Hypothalamus (tissue), 51 donors: ENCODE data around the gene SLC6A19.
A peak's percentile ranks its signal among the peaks of the same experiment; 100 is the strongest.

Source experiments
- DNase-seq, 51 donors: peaks; one replicate each; lab custom pipeline; 2025; lab: John Stamatoyannopoulos, UW

The SLC6A19 gene

GRCh38 chr5:1164696-1165630, 36.4 kb upstream of the SLC6A19 start:
- no peak for DNase-seq

DNA sequence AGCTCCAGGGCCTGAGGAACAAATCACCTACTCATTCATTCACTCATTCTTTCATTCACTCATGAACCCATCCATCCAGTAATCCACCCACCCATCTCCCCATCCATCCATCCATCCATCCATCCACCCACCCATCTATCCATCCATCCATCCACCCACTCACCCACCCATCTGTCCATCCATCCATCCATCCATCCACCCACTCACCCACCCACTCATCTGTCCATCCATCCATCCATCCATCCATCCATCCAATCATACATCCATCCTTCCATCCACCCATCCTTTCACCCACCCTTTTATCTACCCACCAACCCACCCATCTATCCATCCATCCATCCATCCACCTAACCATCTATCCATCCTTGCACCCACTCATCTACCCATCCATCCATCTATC, 35.5 kb upstream of the SLC6A19 start:
- DNase-seq: no peak

GRCh38 chr5:1166370-1166769, 35.0 kb upstream of the SLC6A19 start:
- DNase-seq: no peak

- no peak for DNase-seq
These were observed 34.1 kb upstream of the SLC6A19 start for GRCh38 chr5:1167361-1167727.

DNA sequence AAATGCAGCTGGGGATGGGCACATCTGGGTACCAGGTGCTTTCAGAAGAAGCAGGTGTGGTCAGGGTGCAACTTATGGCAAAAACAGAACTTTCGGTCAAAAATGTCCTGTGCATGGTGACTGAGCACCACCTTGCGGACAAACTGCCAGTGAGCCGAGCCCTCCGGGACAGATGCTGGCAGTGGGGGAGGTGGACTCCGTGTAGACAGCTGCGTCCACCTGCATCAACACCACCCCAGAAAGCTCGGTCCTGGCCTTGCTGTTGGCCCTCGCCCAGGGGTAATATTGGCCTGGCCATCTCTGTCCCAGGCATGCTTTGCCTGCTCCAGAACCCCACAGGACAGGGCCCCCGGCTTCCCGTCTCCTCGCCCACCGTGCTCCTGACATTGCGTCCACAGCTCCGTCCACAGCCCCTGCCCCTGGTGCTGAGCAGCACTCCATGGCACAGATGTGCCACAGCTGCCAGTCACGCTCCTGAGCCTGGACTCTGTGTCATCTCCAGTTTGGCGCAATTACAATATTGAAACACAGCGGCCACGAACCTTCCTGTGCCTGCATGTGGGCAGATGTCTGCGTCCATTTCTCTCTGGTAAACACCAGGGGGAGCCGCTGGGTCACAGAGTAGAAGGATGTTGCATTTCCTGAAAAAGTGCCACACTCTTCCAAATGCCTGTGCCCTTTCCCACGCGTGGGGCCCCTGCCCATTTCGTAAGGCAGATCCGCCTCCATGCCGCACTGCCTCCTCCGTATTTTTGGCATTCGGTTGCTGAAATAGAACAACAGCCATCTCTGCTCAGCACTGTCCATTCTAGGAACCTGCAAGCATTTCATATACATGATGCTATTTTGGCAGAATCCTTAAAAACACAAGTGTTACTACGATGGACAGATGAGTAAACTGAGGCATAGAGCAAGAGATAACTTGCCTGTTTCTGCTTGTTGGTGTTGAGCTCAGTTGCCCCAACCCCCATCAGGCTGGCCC, 33.4 kb upstream of the SLC6A19 start:
- peak in 47 of 51 donors; percentile 7 to 78 (median 40) for DNase-seq

- no peak for DNase-seq
These were observed 32.6 kb upstream of the SLC6A19 start for GRCh38 chr5:1168796-1169195.

DNA sequence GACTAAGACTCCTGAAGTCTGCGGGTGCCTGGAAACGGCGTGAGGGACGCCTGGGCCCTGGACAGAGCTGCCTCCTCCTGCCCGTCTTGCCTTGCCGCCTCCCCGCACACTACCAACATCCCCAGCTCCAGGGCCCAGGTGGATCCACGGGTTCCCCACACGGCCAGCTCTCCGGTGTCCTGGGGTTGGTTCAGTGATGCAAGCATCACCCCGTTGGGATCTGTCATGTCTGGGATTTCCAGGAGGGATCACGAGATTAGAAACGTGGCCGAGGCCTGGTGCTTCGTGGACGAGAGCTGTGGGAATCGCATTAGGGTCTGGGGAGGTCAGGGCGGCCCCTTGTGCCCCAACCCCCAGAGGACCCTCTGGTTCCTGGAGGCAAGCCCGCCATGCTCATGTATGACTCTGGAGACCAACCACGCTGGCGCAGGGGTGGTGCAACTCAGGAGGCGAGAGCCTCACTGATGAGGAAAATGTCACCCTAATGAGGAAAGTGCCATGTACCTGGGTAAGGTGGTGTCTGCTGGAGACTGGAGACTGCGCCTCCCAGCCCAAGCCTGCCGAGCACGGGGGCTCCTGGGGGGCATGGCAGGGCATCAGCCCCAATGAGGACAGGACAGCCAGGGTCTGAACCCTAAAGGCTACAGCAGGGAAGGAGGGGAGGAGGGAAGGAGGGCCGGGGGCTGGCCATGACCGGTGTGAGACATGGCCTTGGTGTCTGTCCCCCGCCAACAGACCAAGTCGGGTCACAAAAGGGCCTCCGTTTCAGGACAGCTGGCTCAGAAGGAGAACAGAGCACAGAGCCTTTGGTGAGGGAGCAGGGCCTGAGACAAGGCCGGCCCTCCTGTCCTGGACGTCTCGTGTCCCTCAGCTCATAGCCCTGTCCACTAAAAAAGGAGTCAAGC, 31.9 kb upstream of the SLC6A19 start:
- DNase-seq: no peak

GRCh38 chr5:1171340-1171941, 30.0 kb upstream of the SLC6A19 start:
- DNase-seq: no peak

DNA sequence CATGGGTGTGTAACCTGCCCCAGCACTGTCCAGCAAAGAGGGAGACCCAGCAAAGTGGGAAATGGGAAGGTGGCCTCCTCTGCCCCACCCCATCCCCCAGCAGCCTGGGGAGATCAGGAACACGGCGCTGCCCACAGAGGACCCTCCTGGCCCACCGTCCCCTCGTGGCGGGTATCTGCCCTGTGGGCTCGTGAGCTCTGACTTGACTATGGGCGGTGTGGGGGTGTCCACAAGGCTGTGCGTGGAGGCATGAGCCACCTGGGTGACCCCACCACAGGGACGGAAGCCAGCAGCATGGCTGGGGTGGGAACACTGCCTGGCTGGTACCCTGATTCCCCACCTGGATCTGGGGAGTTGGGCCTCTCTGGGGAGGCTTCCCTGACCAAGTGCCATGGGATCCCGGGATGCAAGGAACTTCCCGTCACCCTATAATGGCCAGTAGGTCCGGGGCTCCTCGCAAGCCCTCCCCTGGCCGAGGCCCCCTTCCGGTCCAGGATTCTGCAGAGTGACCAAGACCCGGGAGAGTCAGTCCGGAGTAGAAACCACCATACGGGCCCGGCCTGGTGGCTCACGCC, 29.3 kb upstream of the SLC6A19 start:
- no peak for DNase-seq

DNA sequence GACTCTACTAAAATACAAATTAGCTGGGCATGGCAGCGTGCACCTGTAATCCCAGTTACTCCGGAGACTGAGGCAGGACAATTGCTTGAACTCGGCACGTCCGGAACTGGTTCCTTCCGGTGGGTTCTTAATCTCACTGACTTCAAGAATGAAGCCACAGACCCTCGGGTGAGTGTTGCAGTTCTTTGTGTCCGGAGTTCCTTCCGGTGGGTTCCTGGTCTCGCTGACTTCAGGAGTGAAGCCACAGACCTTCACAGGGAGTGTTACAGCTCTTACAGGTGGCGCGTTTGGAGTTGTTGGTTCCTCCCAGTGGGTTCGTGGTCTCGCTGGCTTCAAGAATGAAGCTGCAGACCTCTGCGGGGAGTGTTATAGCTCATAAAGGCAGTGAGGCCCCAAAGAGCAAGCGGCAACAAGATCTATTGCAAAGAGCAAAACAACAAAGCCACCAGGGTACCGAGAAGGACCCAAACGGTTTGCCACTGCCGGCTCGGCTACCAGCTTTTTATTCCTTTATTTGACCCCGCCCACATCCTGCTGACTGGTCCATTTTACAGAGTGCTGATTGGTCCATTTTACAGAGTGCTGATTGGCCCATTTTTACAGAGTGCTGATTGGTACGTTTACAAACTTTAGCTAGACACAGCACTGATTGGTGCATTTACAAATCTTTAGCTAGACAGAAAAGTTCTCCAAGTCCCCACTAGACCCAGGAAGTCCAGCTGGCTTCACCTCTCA, 28.6 kb upstream of the SLC6A19 start:
- no peak for DNase-seq

- no peak for DNase-seq
These were observed 27.8 kb upstream of the SLC6A19 start for GRCh38 chr5:1173485-1174070.

GRCh38 chr5:1174122-1174936, 27.1 kb upstream of the SLC6A19 start:
- peak in 30 of 51 donors; percentile 5 to 70 (median 28) for DNase-seq

GRCh38 chr5:1175015-1175414, 26.4 kb upstream of the SLC6A19 start:
- no peak for DNase-seq

DNA sequence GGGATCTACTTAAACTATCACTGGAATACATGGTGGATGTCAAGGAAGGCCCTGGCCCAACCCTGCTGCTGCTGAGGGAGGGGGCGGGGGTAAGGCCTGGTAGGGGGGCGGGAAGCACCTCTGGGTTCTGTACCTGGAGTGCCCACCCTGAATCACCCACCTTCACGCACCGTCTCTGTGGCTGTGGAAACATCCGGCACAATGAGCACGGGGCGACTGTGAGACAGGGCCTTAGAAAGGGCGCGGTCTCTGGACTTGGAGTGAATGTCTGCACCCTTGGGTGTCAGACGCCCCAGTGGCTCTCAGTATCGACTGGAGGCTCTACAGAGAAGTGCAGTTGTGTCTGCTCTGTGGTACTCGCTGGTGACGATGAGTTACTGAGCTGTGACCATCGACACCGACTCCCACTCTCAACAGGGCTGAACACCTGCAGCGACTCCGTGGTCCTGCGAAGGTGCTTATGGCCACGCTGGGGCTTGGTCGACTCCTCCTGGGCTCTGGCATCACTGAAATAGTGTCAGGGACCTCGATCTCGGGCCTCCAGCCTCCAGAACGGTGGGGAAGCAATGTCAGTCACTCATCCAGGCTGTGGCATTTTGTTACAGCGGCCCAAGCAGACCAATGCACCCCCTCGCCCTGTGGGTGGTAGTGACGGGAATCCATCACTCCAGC, 25.5 kb upstream of the SLC6A19 start:
- DNase-seq: no peak

DNA sequence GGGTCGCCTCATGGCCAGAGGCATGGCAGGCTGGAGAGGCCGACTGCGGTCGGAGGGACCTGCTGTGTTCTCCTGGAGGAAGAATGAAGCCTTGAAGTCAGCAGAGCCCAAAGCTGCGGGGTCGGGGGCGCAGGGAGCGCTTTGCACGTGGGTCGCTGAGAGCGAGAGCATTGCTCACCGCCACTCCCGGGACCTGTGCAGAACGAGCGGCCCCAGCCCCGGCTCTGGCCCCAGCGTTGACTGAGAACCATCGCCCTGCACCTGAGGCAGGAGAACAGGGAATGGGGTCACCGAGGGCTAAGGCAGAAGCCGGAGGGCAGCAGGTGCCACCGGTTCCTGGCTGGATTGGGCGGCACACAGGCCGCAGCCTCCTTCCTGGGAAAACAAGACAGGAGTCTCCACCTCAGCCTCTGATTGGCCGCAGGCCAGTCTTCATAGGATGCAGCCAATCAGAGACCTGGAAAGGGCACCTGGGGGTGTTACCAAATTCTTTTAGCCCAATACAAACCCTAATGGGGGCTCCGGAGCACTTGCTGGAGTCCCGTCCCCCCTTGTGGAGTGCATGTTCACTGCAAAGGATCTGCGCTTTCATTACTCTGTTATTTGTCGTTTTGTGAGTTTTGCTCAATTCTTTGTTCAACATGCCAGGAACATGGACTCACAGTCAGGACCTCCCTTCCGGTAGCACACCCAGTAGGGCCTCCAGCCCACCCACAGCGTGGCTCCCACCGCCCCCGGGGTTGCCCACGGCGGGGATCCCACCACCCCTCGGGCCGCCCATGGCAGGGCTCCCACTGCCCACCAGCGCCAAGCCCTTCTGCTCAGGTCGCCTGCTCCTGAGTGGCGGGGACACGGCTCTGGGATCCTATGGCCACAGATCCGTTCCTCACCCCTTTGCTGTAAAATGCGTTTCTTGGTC, 24.7 kb upstream of the SLC6A19 start:
- DNase-seq: no peak
